ENCODE results near the gene TGM4.

Gene TGM4

GRCh38 chr3:44955917-44956316 is 81.5 kb downstream of the TGM4 start:
- DNase-seq, result no peak
- peaks cover 28 to 43% of the 10 kb centered on the region in 2 donors for H3K4me1 Mint-ChIP-seq (ENCODE audit: low read depth in 2 of 2)
- peaks cover under 1% of the 10 kb centered on the region for H3K36me3 Mint-ChIP-seq (ENCODE audit: insufficient read depth)
- H3K9me3 Mint-ChIP-seq, result no peaks in the 10 kb centered on the region
- H3K27me3 Mint-ChIP-seq, result no peaks in the 10 kb centered on the region
- H3K27ac Mint-ChIP-seq, result no peak overlapping the region
- no peak overlapping the region for H3K4me3 Mint-ChIP-seq
- no peak for ATAC-seq (replicated peaks)

GRCh38 chr3:44957986-44958385 is 83.6 kb downstream of the TGM4 start:
- H3K36me3 Mint-ChIP-seq (ENCODE audit: insufficient read depth), result peaks cover 2% of the 10 kb centered on the region
- H3K4me3 Mint-ChIP-seq, result no peak overlapping the region
- ATAC-seq (replicated peaks) (no peak), DNase-seq (no peak)
- no peaks in the 10 kb centered on the region for H3K9me3 Mint-ChIP-seq
- H3K4me1 Mint-ChIP-seq (ENCODE audit: low read depth in 2 of 2), result peaks cover 22 to 40% of the 10 kb centered on the region in 2 donors
- no peak overlapping the region for H3K27ac Mint-ChIP-seq
- H3K27me3 Mint-ChIP-seq, result no peaks in the 10 kb centered on the region

- Mint-ChIP-seq H3K27me3 (no peaks in the 10 kb centered on the region), H3K9me3 (no peaks in the 10 kb centered on the region), H3K36me3 (ENCODE audit: insufficient read depth) (peaks cover 2% of the 10 kb centered on the region), H3K4me1 (ENCODE audit: low read depth in 2 of 2) (peaks cover 26 to 43% of the 10 kb centered on the region in 2 donors), H3K4me3 (no peak overlapping the region), H3K27ac (no peak overlapping the region)
- no peak for DNase-seq
- no peak for ATAC-seq (replicated peaks)
Observed at GRCh38 chr3:44958386-44958785, 84.0 kb downstream of the TGM4 start.

DNA sequence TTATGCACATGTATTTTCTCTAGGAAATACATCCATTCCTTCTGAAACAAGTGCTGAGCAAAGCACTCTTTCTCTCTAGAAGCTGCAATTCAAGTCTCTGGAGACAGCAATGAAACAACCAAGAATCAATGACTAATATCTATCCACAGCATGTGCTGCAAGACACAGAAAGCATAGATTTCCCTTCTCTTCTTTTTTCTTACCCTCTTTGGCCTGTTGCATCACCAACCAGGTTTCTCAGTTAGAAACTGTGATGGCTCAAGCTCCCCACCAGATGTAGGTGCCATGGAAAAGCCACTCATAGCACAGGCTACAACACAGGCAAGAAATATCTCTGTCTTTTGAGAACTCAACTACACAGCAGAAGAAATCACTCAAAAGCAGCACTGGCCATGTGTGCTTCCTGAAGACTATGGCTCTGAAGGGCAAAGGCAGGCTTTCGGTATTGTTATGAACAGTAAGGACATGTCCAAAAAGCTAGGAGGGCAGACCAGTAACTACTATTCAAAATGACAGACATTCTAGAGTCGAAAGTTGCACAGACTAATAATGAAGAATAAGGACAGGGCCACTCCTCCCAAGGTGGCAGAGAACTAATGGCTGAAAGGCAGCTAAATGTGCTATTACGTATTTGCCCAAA is 86.1 kb downstream of the TGM4 start:
- Mint-ChIP-seq H3K36me3 (ENCODE audit: insufficient read depth) (peaks cover 9% of the 10 kb centered on the region), H3K27me3 (no peaks in the 10 kb centered on the region), H3K9me3 (no peaks in the 10 kb centered on the region), H3K27ac (no peak overlapping the region), H3K4me1 (ENCODE audit: low read depth in 2 of 2) (peaks cover 39 to 64% of the 10 kb centered on the region in 2 donors), H3K4me3 (no peak overlapping the region)
- DNase-seq, result no peak
- ATAC-seq (replicated peaks), result no peak

DNA sequence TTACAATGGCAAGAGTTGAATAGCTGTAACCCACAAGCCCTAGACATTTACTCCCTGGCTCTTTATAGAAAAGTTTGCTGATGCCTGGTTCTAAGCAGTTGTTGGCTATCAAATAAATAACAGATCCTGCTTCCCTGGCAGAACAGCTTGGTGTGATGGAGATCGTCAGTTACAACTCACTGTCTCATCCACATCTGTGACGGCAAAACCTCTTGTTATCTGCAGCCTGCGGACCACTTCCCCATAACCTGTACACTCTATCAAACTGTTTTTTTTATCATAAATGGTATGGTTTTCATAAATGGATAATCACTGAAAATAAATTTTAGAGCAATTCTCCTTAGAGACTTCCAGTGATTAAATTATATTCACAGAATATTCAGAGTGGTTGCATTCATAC is 87.5 kb downstream of the TGM4 start:
- no peaks in the 10 kb centered on the region for H3K27me3 Mint-ChIP-seq
- peaks cover 38 to 67% of the 10 kb centered on the region in 2 donors for H3K4me1 Mint-ChIP-seq (ENCODE audit: low read depth in 2 of 2)
- H3K36me3 Mint-ChIP-seq (ENCODE audit: insufficient read depth), result peaks cover 9% of the 10 kb centered on the region
- H3K4me3 Mint-ChIP-seq, result no peak overlapping the region
- DNase-seq (no peak), ATAC-seq (replicated peaks) (no peak)
- H3K9me3 Mint-ChIP-seq, result no peaks in the 10 kb centered on the region
- no peak overlapping the region for H3K27ac Mint-ChIP-seq

- Mint-ChIP-seq H3K36me3 (ENCODE audit: insufficient read depth) (peaks cover 9% of the 10 kb centered on the region), H3K4me1 (ENCODE audit: low read depth in 2 of 2) (peaks cover 38 to 69% of the 10 kb centered on the region in 2 donors), H3K9me3 (no peaks in the 10 kb centered on the region), H3K27me3 (no peaks in the 10 kb centered on the region), H3K4me3 (no peak overlapping the region), H3K27ac (peak overlapping the region in 1 of 2 donors; percentile 17)
- ATAC-seq (replicated peaks), result no peak
- DNase-seq, result no peak
Observed at GRCh38 chr3:44962621-44963393, 88.4 kb downstream of the TGM4 start.

GRCh38 chr3:44963571-44964325 is 89.3 kb downstream of the TGM4 start:
- DNase-seq (no peak), ATAC-seq (replicated peaks) (no peak)
- Mint-ChIP-seq H3K9me3 (no peaks in the 10 kb centered on the region), H3K36me3 (ENCODE audit: insufficient read depth) (peaks cover 9% of the 10 kb centered on the region), H3K27ac (no peak overlapping the region), H3K4me1 (ENCODE audit: low read depth in 2 of 2) (peaks cover 44 to 72% of the 10 kb centered on the region in 2 donors), H3K27me3 (no peaks in the 10 kb centered on the region), H3K4me3 (no peak overlapping the region)

All from effector memory CD8-positive, alpha-beta T cell (primary cell).